ENCODE results near the gene RNU6-9.

DNA sequence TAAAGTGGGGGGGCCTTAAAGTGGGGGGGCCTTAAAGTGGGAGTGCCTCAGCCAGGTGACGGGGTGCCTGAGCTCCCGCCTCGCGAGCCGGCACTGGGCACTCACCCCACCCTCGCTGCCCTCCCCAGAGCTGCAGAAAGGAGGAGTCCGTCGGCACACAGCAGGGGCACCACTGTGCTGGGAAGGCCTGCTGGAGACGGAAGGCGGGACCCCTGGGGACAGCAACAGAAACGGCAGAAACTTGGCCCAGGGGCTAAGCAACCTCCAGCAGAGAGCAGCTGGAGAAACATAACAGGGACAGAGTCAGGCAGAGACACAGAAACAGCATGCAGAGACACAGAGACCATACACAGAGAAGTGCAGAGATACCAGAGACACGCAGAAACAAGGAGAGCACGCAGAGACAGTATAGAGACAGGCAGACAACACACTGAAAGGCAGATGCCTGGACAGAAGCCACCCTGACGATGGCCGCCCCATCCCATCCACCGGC lies 25.9 kb upstream of the RNU6-9 start:
- TF ChIP-seq, protein P1, sequence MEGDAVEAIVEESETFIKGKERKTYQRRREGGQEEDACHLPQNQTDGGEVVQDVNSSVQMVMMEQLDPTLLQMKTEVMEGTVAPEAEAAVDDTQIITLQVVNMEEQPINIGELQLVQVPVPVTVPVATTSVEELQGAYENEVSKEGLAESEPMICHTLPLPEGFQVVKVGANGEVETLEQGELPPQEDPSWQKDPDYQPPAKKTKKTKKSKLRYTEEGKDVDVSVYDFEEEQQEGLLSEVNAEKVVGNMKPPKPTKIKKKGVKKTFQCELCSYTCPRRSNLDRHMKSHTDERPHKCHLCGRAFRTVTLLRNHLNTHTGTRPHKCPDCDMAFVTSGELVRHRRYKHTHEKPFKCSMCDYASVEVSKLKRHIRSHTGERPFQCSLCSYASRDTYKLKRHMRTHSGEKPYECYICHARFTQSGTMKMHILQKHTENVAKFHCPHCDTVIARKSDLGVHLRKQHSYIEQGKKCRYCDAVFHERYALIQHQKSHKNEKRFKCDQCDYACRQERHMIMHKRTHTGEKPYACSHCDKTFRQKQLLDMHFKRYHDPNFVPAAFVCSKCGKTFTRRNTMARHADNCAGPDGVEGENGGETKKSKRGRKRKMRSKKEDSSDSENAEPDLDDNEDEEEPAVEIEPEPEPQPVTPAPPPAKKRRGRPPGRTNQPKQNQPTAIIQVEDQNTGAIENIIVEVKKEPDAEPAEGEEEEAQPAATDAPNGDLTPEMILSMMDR (IDR thresholded peaks at IDR 0.05; ENCODE audit: low read depth, low read length), result no peak
- no peak for TF ChIP-seq EZH2phosphoT487 (IDR thresholded peaks at IDR 0.05; ENCODE audit: low read depth)

Measured in OCI-LY3 (cell line).